Measurements from ENCODE around the gene PTPN14.
A peak's percentile ranks its signal among the peaks of the same experiment; 100 is the strongest.
"Not testable (repeated sequence)": the region's sequence is repeated elsewhere in the genome, so short reads cannot be mapped to it uniquely, and the experiment has no call there.

PTPN14 gene

GRCh38 chr1:214422137-214422671 is 129.2 kb downstream of the PTPN14 start:
- no peak for DNase-seq

- DNase-seq = no peak
Observed at GRCh38 chr1:214420833-214421232, 130.6 kb downstream of the PTPN14 start.

- DNase-seq = no peak
Observed at GRCh38 chr1:214420341-214420740, 131.1 kb downstream of the PTPN14 start.

GRCh38 chr1:214419650-214420049 is 131.8 kb downstream of the PTPN14 start:
- DNase-seq = no peak

GRCh38 chr1:214418391-214418790 is 133.0 kb downstream of the PTPN14 start:
- DNase-seq = no peak

GRCh38 chr1:214417545-214418210 is 133.7 kb downstream of the PTPN14 start:
- no peak for DNase-seq

GRCh38 chr1:214416858-214417257 is 134.5 kb downstream of the PTPN14 start:
- DNase-seq = no peak

GRCh38 chr1:214416417-214416816 is 135.0 kb downstream of the PTPN14 start:
- DNase-seq = no peak

- DNase-seq = no peak
Observed at GRCh38 chr1:214415131-214415530, 136.3 kb downstream of the PTPN14 start.

- DNase-seq = no peak
Observed at GRCh38 chr1:214414691-214415090, 136.7 kb downstream of the PTPN14 start.

- DNase-seq = no peak
Observed at GRCh38 chr1:214413315-214413714, 138.1 kb downstream of the PTPN14 start.

- no peak for DNase-seq
Observed at GRCh38 chr1:214404571-214405213, 146.7 kb downstream of the PTPN14 start.

- DNase-seq = peak; percentile 65 to 68
Observed at GRCh38 chr1:214404154-214404553, 147.2 kb downstream of the PTPN14 start.

GRCh38 chr1:214403431-214403830 is 148.0 kb downstream of the PTPN14 start:
- no peak for DNase-seq

- no peak for DNase-seq
Observed at GRCh38 chr1:214402613-214403083, 148.8 kb downstream of the PTPN14 start.

GRCh38 chr1:214401666-214402065 is 149.7 kb downstream of the PTPN14 start:
- DNase-seq = no peak

GRCh38 chr1:214400131-214400530 is 151.3 kb downstream of the PTPN14 start:
- no peak for DNase-seq

- DNase-seq = no peak
Observed at GRCh38 chr1:214398490-214398889, 152.9 kb downstream of the PTPN14 start.

- no peak for DNase-seq
Observed at GRCh38 chr1:214397497-214397896, 153.9 kb downstream of the PTPN14 start.

GRCh38 chr1:214396330-214396729 is 155.1 kb downstream of the PTPN14 start:
- DNase-seq = no peak

- DNase-seq = not testable (repeated sequence)
Observed at GRCh38 chr1:214394569-214394968, 156.8 kb downstream of the PTPN14 start.

- DNase-seq = no peak
Observed at GRCh38 chr1:214393086-214393485, 158.3 kb downstream of the PTPN14 start.

- no peak for DNase-seq
Observed at GRCh38 chr1:214391873-214392645, 159.3 kb downstream of the PTPN14 start.

GRCh38 chr1:214389734-214390133 is 161.7 kb downstream of the PTPN14 start:
- DNase-seq = no peak
